Right lung (tissue), 5 donors: ENCODE results near the gene NPIPA2. TPM values are rescaled to one million over a fixed set of nuclear protein-coding genes. Genes with fewer than 3 reads are reported as not detected.

ENCODE experiments used
- polyA plus RNA-seq, 5 donors: library from polyadenylated mRNA; unstranded; fragments of 120-200 nt; gene quantifications; one replicate each; pipeline versions ENCODE4 v1.2.1 to v1.2.3, GENCODE V29; 2013; ENCODE audit warnings: inconsistent platforms in 1 of 5, low replicate concordance in 1 of 5; ENCODE audit not compliant: insufficient read length in 5 of 5, insufficient read depth in 1 of 5

NPIPA2 gene
- polyA plus RNA-seq, 5 donors, result 4.4 to 7.8 TPM; not detected in 3

Other genes starting within 250 kb of the NPIPA2 start
- gene PARN, start 112.3 kb upstream of the NPIPA2 start, polyA plus RNA-seq, result 10 to 100 TPM; 24.4 to 30.1 (median 27.3) TPM
- gene BFAR, start 109.6 kb upstream of the NPIPA2 start, polyA plus RNA-seq, result 10 to 100 TPM; 50.8 to 72.4 (median 67.0) TPM
- gene PLA2G10, start 48.2 kb upstream of the NPIPA2 start, polyA plus RNA-seq, result under 1 TPM in 4 of 5 donors, not detected in 1; 0.31 to 0.69 (median 0.42) TPM
- 10 to 100 TPM; 13.2 to 29.5 (median 27.4) TPM for gene NPIPA3, start 39.1 kb upstream of the NPIPA2 start, polyA plus RNA-seq
- 10 to 100 TPM; 58.0 to 85.6 (median 79.8) TPM for gene NOMO1, start 91.2 kb downstream of the NPIPA2 start, polyA plus RNA-seq
- 100 to 1,000 TPM; 101 to 182 (median 148) TPM for gene NPIPA1, start 194.9 kb downstream of the NPIPA2 start, polyA plus RNA-seq
- gene PDXDC1, start 232.5 kb downstream of the NPIPA2 start, polyA plus RNA-seq, result 100 to 1,000 TPM in 2 of 5 donors, 10 to 100 TPM in 3; 53.0 to 106 (median 85.8) TPM